GM10248 (cell line): ENCODE data around the gene SLC2A5.

Experiments used
- CTCF ChIA-PET: fragments of 300-600 bp; sonication (Branson Sonifier 250); formaldehyde crosslinking; extraction: SDS; loops from one replicate; lab custom pipeline; 2021; ENCODE audit warnings: antibody characterized with exemption; lab: Yijun Ruan, JAX
- POLR2A ChIA-PET: fragments of 350-650 bp; sonication (Branson Sonifier 250); formaldehyde crosslinking; extraction: SDS; loops from one replicate; lab custom pipeline; 2020; ENCODE audit warnings: antibody characterized with exemption; lab: Yijun Ruan, JAX
- DNase-seq: peaks from one replicate; pipeline ENCODE4 v3.0.0; 2012; ENCODE audit errors: extremely low spot score
- CTCF ChIP-seq: IDR thresholded peaks from 2 replicates; pipeline ENCODE4 v1.5.1; 2012; ENCODE audit warnings: mild to moderate bottlenecking, low read depth; ENCODE audit errors: extremely low read depth, missing control alignments, control extremely low read depth

Gene SLC2A5

GRCh38 chr1:9073143-9073542, 3.7 kb upstream of the SLC2A5 start:
- ChIA-PET POLR2A (interaction anchor here (0.6 kb wide), 1 partner anchor 12 kb away, joined by 4 read pairs; no protein-coding TSS in a partner anchor), CTCF (interaction anchor here (0.6 to 0.8 kb wide), 3 partner anchors 28 to 503 kb away, joined by 3 read pairs; no protein-coding TSS in a partner anchor)
- no peak for TF ChIP-seq CTCF
- DNase-seq = no peak

- ChIA-PET POLR2A (no interaction called here), CTCF (no interaction called here)
- TF ChIP-seq CTCF = no peak
- no peak for DNase-seq
Observed at GRCh38 chr1:9071554-9072235, 2.3 kb upstream of the SLC2A5 start.

DNA sequence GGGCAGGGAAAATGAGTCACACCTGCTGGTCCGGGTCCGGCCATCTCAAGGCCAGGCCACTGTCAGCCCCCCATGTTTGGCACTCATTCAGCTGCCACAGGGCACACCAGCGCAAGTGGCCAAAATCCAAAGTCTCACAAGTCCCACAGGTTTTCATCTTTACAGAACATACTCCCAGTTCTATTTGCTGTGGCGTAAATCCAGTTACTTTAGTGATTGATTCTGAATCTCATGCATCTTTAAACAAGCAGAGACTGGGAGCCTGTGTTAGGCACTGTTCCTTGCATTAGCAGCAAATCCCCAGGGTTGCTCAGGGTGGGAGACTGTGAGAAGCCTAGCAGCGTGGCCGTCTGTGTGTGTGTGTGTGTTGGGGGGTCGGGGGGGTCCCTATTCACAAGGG, 1.1 kb upstream of the SLC2A5 start:
- POLR2A ChIA-PET = interaction anchor here (1.1 kb wide), 1 partner anchor 11 kb away, joined by 8 read pairs; no protein-coding TSS in a partner anchor
- DNase-seq = no peak
- no peak for TF ChIP-seq CTCF
- CTCF ChIA-PET = interaction anchor here (1.2 to 1.3 kb wide), 2 partner anchors 8 to 11 kb away, joined by 4 to 6 read pairs; no protein-coding TSS in a partner anchor

DNA sequence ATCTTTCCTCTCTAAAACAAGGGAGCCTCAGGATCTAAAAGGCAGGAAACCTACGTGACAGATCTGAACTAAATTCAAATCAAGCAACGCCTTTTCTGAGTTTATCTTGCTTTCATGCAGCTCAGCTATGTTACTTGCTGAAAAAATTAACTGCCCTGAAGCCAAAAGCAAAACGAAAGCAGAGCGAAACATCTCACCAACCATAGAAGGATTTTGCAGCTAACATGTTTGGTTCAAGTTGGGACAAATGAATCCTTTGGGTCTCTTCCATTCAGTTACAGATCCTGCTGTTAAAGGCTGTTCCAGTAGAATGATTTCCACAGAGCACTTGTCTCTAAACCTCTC, 482 bp downstream of the SLC2A5 start:
- no peak for DNase-seq
- ChIA-PET POLR2A (no interaction called here), CTCF (interaction anchor here (0.5 to 1.3 kb wide), 2 partner anchors 10 to 345 kb away, joined by 3 read pairs; no protein-coding TSS in a partner anchor)
- TF ChIP-seq CTCF = no peak

DNA sequence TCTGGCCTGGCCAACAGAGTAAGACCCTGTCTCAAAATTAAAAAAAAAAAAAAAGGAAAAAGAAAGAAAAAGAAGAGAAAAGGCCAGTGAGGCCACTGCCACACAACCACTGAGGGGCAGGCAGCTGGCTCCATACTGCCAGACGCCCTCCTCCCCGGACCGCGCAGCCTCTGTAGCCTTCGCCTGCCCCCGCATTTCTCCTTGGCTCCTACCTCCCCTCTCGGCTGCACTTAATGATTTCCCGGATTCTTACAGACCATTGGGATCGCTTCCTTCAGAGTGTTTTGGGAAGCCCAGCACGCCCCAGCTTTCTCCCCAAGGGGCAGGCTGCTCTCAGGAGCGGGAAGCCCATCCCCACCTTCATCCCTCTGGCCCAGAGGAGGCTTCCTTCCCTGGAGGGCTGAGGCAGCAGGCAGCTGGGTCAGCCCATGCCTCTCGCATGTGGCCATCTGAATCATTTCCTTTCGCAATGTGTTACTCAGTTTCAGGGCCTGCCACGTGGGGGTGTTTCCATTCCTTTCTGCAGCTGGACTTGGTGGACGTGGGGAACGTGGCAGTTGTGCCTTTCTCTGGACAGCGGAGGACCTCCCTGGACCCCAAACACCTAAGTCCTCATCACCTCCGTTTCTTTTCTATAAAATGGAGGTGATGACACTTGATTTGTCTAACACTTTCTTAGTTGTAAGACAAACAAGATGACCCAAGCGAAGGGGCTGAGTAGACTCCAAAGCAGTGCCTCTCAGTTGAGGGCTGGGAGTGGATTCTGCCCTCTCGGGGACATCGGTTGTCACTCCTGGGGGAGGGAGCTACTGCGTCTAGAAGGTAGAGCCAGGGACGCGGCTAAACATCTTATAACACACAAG, 2.3 kb downstream of the SLC2A5 start:
- TF ChIP-seq CTCF = no peak
- no peak for DNase-seq
- POLR2A ChIA-PET = no interaction called here

GRCh38 chr1:9065213-9065751, 4.2 kb downstream of the SLC2A5 start:
- POLR2A ChIA-PET = no interaction called here
- CTCF ChIA-PET = interaction anchor here (1.0 to 1.5 kb wide), 3 partner anchors 11 to 60 kb away, joined by 3 to 4 read pairs (median 3); no protein-coding TSS in a partner anchor
- no peak for DNase-seq
- no peak for TF ChIP-seq CTCF

More for the DNA sequence above, 2.3 kb downstream of the SLC2A5 start:
- CTCF ChIA-PET = interaction anchor here (1.2 to 1.3 kb wide), 2 partner anchors 12 to 31 kb away, joined by 3 read pairs; no protein-coding TSS in a partner anchor
